Measurements from ENCODE around the gene ZNF683. TPM values are rescaled to one million over a fixed set of nuclear protein-coding genes. Genes with fewer than 3 reads are reported as not detected.
"Not testable (repeated sequence)": the region's sequence is repeated elsewhere in the genome, so short reads cannot be mapped to it uniquely, and the experiment has no call there.

ZNF683 gene
- total RNA-seq, 1 donor from 2014 or later, result 1.2 TPM

GRCh38 chr1:26336477-26337205, 35.9 kb downstream of the ZNF683 start:
- intact Hi-C loops (cut with DNase I), result no loop called here
- peaks cover 18% of the 10 kb centered on the region for H3K4me1 ChIP-seq
- DNase-seq, result peak; percentile 93
- H3K27ac ChIP-seq, result no peak overlapping the region
- no peaks in the 10 kb centered on the region for H3K36me3 ChIP-seq
- peak overlapping the region; percentile 61 for H3K4me3 ChIP-seq
- H3K27me3 ChIP-seq (ENCODE audit: low read depth), result peaks cover 10% of the 10 kb centered on the region
- ATAC-seq, result peak; percentile 98
- no peak for TF ChIP-seq CTCF (IDR thresholded peaks at IDR 0.05)
- H3K9me3 ChIP-seq, result no peaks in the 10 kb centered on the region

GRCh38 chr1:26335774-26336476, 36.6 kb downstream of the ZNF683 start:
- no peaks in the 10 kb centered on the region for H3K36me3 ChIP-seq
- no peaks in the 10 kb centered on the region for H3K9me3 ChIP-seq
- ATAC-seq, result peak in 1 of 2 donors; percentile 32
- intact Hi-C loops (cut with DNase I), result no loop called here
- no peak overlapping the region for H3K27ac ChIP-seq
- no peak for DNase-seq
- H3K4me3 ChIP-seq, result peak overlapping the region; percentile 61
- peaks cover 10% of the 10 kb centered on the region for H3K27me3 ChIP-seq (ENCODE audit: low read depth)
- H3K4me1 ChIP-seq, result peaks cover 18% of the 10 kb centered on the region
- TF ChIP-seq CTCF (IDR thresholded peaks at IDR 0.05), result no peak

GRCh38 chr1:26333312-26333711, 39.2 kb downstream of the ZNF683 start:
- DNase-seq; ATAC-seq; H3K27ac ChIP-seq; H3K36me3 ChIP-seq; H3K27me3 ChIP-seq (ENCODE audit: low read depth); H3K9me3 ChIP-seq; intact Hi-C loops (cut with DNase I); H3K4me3 ChIP-seq: not testable (repeated sequence)
- peaks cover 18% of the 10 kb centered on the region for H3K4me1 ChIP-seq

GRCh38 chr1:26330276-26330675, 42.3 kb downstream of the ZNF683 start:
- Histone ChIP-seq H3K4me3 (no peak overlapping the region), H3K36me3 (no peaks in the 10 kb centered on the region), H3K9me3 (no peaks in the 10 kb centered on the region), H3K4me1 (peaks cover under 1% of the 10 kb centered on the region), H3K27ac (no peak overlapping the region), H3K27me3 (ENCODE audit: low read depth) (no peaks in the 10 kb centered on the region)
- DNase-seq (no peak), ATAC-seq (no peak)
- intact Hi-C loops (cut with DNase I), result no loop called here
- no peak for TF ChIP-seq CTCF (IDR thresholded peaks at IDR 0.05)

- H3K27ac ChIP-seq; DNase-seq; H3K27me3 ChIP-seq (ENCODE audit: low read depth); H3K9me3 ChIP-seq; ATAC-seq; H3K36me3 ChIP-seq; H3K4me3 ChIP-seq; H3K4me1 ChIP-seq; intact Hi-C loops (cut with DNase I): not testable (repeated sequence)
Observed at GRCh38 chr1:26329380-26329779, 43.2 kb downstream of the ZNF683 start.

GRCh38 chr1:26328597-26328996, 44.0 kb downstream of the ZNF683 start:
- Histone ChIP-seq H3K4me1 (no peaks in the 10 kb centered on the region), H3K4me3 (no peak overlapping the region), H3K27ac (no peak overlapping the region), H3K9me3 (no peaks in the 10 kb centered on the region), H3K27me3 (ENCODE audit: low read depth) (no peaks in the 10 kb centered on the region), H3K36me3 (peaks cover 6% of the 10 kb centered on the region)
- DNase-seq (no peak), ATAC-seq (no peak)
- no peak for TF ChIP-seq CTCF (IDR thresholded peaks at IDR 0.05)
- intact Hi-C loops (cut with DNase I), result no loop called here

All from lower lobe of right lung (tissue), 2 donors.